ENCODE results near the gene PDLIM1.

DNA sequence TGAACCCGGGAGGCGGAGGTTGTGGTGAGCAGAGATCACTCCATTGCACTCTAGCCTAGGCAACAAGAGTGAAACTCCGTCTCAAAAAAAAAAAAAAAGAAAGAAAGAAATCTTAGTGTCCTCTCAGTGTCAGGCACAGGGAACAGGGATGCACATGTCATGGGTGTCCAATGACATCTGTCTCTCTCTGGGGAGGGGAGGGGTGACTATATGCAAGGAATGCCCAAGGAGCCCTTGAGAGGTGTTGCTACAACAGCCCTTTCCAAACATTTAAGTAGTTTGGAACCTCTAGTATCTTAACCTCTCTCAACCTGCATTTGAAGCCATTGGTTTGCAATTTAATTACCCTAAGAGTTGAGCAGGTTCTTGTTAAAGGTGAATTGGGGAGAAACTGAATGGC is 28.9 kb downstream of the PDLIM1 start:
- TF ChIP-seq, protein P1, sequence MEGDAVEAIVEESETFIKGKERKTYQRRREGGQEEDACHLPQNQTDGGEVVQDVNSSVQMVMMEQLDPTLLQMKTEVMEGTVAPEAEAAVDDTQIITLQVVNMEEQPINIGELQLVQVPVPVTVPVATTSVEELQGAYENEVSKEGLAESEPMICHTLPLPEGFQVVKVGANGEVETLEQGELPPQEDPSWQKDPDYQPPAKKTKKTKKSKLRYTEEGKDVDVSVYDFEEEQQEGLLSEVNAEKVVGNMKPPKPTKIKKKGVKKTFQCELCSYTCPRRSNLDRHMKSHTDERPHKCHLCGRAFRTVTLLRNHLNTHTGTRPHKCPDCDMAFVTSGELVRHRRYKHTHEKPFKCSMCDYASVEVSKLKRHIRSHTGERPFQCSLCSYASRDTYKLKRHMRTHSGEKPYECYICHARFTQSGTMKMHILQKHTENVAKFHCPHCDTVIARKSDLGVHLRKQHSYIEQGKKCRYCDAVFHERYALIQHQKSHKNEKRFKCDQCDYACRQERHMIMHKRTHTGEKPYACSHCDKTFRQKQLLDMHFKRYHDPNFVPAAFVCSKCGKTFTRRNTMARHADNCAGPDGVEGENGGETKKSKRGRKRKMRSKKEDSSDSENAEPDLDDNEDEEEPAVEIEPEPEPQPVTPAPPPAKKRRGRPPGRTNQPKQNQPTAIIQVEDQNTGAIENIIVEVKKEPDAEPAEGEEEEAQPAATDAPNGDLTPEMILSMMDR (optimal IDR thresholded peaks at IDR 0.05 in 1 of 3, IDR thresholded peaks at IDR 0.05 in 1 of 3, conservative IDR thresholded peaks at IDR 0.05 in 1 of 3; ENCODE audit: extremely low read depth in 1 of 3, insufficient read depth in 2 of 3, low read length in 3 of 3): no peak
- no peak for TF ChIP-seq EZH2 (IDR thresholded peaks at IDR 0.05; ENCODE audit: low read length)

Data from keratinocyte (primary cell).